ENCODE data around the gene ZNF630. TPM values are rescaled to one million over a fixed set of nuclear protein-coding genes. Genes with fewer than 3 reads are reported as not detected.
"Not testable (repeated sequence)": the region's sequence is repeated elsewhere in the genome, so short reads cannot be mapped to it uniquely, and the experiment has no call there.

Gene ZNF630
- total RNA-seq (ENCODE audit: insufficient read depth, low replicate concordance) = 5.1 TPM

DNA sequence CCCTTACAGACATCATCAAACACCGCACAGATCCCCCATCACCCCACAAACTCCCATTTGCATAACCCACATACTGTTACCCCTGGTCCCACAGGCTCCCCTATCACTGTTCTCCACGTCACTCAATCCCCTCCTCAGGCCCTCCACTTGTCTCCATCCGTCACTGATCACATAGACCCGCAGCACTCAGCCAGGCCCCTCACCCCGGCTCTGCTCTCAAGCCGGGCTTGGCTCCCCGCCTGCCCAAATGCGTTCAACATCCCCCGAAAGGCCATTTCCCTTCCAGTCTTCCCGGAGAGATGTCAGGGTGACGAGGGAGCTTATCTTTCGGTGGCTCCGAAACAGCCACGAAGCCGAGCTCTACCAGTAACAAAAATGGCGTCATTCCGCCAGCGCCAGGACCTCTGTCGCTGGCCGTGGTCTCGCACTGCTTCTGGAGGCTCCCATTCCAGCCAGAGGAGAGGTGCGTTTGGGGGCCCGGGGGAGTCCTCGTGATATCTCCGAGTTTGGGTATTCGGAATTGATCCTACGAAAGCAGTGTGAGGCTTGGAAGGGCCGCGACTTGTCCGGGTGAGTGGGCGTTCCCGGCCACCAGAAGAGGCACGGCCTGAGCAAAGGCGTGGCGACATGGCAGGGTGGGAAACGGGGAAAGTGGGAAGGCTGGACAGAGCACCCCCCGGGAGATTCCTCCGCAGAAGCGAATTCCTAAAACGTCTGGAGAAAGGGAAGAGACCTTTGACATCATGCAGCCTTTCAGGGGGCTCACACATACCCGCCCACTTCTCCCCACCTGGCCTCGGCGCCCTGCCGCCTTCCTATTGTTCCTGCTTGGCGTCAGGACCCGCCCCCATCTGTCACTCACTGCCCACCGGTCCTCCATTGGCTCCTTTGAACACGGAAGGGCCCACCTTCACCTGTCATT is at the start of gene ZNF630:
TSS of gene ZNF630 (minus strand) at position 577 of the 922 bp plus-strand sequence. CDS start 4,754 bp downstream, outside the sequence.
- DNase-seq (ENCODE audit: low spot score) = peak; percentile 70

DNA sequence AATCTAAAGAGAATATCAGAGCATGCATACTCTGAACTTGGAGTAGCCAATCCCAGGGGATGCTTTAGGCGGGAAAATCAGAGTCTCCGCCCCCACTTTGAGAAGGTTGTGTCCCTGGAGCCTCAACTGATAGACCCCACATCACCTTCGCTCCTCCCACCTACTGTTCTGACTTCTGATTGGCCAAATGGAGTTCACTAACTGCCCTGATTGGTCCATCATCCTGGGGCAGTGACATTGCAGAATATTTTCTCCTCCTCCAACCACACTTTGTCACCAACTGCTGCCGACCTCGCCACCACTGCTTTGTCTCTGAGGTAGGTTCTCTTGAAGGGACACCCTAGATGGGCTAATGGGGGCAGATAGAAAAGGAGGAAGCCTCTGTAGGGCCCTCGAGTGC is 36.3 kb upstream of the ZNF630 start:
- DNase-seq (ENCODE audit: low spot score) = no peak

DNA sequence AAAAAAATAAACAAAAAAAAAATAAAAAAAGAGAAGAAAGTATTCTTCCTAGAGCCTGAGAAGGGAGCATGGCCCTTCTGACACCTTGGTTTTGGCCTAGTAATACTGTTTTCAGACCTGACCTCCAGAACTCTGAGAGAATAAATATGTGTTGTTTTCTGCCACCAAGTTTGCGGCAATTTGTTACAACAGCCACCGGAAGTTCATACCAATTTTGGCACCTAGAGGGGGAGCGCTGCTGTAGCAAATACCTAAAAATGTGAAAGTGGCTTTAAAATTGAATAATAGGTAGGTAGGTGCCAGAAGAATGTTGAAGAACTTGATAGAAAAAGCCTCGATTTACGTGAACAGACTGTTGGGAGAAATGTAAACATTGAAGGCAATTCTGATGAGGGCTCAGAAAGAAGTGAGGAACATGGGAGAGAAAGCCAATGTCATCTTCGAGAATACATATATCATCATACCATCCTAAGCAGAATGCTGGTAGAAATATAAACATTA is 31.5 kb upstream of the ZNF630 start:
- DNase-seq (ENCODE audit: low spot score) = no peak

DNA sequence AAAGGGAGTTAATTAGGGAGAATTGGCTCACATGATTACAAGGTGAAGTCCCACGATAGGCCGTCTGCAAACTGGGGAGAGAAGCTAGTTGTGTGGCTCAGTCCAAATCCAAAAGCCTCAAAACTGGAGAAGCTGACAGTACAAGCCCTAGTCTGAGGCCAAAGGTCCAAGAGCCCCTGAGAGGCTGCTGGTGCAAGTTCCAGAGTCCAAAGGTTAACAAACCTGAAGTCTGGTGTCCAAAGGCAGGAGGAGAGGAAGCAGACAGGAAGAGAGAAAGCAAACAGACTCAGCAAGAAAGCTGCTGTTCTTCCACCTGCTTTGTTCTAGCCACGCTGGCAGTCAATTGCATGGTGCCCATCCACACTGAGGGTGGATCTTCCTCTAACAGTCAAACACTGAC is 30.0 kb upstream of the ZNF630 start:
- DNase-seq (ENCODE audit: low spot score) = no peak

DNA sequence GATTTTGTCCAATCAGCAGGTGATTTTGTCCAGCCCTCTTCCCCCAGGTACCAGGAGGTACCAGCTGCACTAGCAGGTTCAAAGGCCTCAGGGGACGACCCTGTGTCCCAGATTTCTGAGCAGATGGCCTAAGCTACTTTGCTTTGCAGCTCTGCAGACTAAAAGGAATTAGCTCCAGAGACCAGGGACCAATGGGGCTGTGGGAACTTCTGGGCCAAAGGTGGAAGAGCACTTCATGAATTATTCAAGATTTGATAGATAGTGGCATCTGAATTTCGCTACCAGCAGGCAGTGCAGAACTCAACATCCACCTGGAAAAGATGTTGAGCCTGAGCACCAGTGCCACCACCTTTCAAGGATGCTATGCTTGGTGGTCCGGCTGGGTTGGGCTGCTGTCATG is 21.1 kb upstream of the ZNF630 start:
- not testable (repeated sequence) for DNase-seq (ENCODE audit: low spot score)

DNA sequence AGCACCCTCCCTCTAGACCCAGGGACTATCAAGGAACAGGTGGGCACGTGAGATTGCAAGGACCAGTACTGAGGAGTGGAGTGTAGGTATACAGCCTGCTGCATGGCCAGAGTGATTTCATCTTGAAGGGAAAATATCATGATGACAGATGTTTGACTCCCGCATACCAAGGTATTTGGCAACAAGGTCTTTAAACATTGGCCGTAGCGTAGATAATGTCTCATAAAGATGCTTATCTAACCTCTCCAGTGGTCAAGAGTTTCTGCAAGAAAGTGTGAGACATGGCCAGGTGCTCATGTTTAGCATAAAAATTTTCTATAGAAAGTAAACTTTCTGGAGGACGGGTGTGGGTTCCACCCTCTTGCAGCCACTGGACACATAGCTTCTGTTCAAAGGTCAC is 18.7 kb upstream of the ZNF630 start:
- no peak for DNase-seq (ENCODE audit: low spot score)

DNA sequence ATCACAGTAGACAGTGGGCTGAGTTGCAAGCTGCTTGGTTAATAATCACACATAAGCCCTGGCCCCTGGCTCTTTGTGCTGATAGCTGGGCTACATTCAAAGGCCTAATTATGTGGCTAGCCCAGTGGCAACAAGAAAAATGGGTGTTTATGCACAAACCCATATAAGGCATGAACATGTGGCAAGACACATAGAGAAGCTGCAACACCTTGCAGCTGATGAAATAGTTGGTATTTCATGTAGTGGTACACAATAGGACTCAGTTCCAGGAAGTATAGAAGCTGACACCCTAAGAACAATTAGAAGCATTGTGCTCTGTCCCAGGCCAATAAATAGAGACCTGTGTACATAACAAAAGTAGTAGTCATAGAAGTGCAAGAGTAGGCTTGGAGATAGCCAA is 14.6 kb upstream of the ZNF630 start:
- DNase-seq (ENCODE audit: low spot score) = no peak

DNA sequence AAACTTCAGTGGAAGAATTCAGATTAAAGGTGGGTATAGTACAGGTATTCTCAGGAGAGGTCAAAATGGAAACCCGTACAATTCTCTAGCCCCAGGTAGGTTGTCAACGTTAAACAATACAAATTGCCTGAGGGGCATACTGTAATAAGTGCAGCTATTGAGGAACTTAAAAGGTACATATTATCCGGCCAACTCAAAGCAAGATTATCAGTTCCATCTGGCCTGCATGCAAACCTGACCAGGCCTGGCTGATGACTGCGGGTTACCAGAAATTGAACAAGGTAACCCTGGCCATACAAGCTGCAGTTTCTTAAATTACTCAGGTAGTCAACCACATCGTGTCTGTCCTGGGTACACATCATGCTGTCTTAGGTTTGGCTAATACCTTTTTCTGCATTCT is 12.3 kb upstream of the ZNF630 start:
- DNase-seq (ENCODE audit: low spot score) = no peak

DNA sequence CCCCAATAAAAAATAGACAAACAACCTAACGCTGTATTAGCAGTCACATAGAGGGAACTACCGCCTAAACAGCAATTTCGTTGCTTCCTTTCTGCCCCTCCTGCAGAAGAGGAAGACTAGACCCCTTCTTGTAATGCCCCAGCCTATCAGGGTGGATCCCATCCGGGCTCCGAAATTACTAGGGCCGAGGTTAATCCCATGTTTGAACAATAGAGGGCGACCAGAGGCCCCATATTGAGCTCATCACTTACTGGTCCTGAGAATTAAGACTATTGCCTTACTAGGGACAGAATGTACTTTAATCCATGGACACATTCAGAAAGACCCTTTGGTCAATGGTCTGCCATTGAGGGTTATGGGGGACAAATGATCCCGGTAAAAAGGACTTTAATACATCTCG is 11.8 kb upstream of the ZNF630 start:
- peak; percentile 35 for DNase-seq (ENCODE audit: low spot score)

DNA sequence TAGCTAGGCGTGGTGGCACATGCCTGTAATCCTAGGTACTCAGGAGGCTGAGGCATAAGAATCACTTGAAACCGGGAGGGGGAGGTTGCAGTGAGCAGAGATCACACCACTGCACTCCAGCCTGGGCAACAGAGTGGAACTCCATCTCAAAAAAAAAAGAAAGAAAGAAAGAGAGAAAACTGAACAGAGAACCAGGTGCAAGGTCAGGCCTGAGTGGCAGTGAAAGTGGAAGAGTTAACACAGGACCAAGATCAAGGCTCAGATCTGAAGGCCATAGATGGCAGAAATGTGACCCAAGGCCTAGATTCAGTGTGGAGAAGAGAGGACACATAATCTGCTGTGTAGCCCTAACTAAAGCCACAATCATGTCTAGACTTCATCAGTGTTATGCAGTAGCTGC is 4.9 kb upstream of the ZNF630 start:
- no peak for DNase-seq (ENCODE audit: low spot score)

DNA sequence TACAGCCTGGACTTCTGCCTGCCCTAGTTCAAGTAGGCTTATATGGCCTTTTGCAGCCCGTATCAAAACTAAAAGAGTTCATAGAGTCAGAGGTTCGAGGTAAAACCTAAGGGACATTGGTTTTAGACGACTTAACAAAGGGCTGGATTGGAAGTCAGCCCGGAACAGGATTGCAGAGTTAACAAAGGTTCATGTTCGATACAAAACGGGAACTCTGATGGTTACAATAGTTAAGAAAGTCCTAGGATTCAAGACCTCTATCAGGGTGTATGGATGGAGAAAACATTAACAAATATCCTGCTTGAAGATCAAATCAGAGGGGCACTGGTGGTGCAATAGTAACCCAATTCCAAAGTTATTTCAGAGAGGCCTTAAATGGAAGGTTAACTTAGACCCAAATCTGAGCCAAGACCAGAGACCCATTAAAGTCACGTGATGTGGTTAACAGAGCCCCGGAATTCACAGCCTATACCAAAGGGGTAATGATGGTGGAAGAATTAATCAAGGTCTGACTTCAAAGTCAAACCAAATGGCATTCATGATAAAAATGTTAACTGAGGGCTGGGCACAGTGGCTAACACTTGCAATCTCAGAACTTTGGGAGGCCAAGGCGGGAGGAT is 656 bp upstream of the ZNF630 start:
- DNase-seq (ENCODE audit: low spot score) = no peak

DNA sequence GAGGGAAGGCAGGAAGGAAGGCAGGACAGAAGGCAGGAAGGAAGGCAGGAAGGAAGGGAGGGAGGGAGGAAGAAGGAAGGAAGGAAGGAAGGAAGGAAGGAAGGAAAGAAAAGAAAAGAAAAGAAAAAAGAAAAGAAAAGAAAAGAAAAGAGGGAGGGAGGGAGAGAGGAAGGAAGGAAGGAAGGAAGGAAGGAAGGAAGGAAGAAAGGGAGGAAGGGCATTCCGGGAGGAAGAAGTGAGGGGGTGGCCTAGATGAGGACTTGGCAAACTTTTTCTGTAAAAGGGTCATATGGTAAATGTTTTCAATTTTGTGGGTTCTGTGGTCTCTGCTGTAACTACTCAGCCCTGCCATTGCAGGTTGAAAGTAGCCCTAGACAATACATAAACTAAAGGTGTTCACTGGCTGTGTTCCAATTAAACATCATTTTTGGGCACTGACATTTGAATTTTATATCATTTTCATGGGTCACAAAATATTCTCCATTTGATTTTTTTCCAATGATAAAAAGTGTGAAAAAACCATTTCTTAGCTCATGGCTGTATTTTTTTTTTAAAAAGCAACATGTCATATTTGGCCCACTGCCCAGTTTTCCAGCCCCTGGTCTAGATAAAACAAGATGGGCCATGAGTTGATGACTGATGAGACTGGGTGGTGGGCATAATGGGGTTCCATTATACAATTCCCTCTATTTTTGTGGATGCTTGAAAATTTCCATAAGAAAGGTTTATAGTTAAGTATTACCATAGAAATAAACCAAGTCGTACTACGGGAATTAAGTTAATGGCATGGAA is 3.1 kb downstream of the ZNF630 start:
- no peak for DNase-seq (ENCODE audit: low spot score)

DNA sequence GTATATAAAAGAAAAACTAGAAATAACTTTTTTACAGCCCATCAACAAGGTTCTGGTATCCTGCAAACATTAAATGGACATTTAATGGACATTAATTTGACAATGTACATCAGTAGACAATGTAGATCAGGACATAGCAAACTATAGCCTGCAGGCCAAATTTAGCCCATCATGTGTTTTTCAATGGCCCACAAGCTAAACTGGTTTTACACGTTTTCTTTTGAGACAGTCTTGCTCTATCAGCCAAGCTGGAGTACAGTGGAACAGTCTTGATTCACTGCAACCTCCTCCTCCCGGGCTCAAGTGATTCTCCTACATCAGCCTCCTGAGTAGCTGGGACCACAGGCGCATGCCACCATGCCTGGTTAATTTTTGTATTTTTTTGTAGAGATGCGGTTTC is 7.2 kb downstream of the ZNF630 start:
- DNase-seq (ENCODE audit: low spot score) = no peak

DNA sequence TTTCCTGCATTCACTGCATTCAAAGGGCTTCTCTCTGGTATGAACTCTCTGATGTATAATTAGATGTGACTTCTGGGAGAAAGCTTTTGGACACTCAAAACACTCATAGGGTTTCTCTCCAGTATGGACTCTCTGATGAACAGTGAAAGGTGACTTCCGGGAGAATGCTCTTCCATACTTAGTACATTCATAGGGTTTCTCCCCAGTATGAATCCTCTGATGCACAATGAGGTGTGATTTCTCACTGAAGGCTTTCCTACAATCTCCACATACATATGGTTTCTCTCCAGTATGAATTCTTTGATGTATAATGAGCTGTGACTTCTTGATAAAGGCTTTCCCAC is 12.2 kb downstream of the ZNF630 start:
- no peak for DNase-seq (ENCODE audit: low spot score)

DNA sequence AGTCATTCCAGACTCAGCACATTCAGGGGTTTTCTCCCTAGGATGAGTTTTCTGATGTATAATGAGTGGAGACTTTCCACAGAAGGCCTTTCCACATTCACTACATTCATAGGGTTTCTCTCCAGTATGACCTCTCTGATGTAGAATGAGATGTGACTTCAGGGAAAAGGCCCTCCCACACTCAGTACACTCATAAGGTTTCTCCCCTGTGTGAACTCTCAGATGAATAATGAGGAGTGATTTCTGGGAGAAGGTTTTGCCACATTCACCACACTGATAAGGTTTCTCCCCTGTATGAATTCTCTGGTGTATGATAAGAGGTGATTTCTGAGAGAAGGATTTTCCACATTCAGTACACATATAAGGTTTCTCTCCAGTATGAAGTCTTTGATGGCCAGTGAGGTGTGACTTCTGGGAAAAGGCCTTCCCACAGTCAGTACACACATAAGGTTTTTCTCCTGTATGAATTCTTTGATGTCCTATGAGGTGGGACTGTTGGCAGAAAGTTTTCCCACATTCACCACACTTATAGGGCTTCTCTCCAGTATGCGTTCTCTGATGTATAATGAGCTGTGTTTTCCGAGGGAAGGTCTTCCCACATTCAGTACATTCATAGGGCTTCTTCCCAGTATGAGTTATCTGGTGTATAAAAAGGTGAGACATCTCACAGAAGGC is 12.7 kb downstream of the ZNF630 start:
- no peak for DNase-seq (ENCODE audit: low spot score)

DNA sequence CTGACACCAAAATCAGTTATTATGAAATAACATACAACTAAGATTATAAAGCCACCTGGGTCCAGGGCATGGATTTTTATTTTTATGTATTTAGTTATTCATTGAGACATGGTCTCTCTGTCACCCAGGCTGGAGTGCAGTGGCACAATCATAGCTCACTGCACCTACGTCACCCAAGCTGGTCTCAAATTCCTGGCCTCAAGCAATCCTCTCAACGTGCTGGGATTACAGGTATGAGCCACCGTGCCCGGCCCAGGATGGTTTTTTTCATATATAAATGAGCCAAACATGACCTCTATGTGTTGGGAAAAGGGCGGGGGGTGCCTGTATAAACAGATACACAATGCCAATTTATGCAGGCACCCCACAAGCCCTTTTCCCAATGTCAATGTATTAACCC is 24.6 kb downstream of the ZNF630 start:
- no peak for DNase-seq (ENCODE audit: low spot score)

DNA sequence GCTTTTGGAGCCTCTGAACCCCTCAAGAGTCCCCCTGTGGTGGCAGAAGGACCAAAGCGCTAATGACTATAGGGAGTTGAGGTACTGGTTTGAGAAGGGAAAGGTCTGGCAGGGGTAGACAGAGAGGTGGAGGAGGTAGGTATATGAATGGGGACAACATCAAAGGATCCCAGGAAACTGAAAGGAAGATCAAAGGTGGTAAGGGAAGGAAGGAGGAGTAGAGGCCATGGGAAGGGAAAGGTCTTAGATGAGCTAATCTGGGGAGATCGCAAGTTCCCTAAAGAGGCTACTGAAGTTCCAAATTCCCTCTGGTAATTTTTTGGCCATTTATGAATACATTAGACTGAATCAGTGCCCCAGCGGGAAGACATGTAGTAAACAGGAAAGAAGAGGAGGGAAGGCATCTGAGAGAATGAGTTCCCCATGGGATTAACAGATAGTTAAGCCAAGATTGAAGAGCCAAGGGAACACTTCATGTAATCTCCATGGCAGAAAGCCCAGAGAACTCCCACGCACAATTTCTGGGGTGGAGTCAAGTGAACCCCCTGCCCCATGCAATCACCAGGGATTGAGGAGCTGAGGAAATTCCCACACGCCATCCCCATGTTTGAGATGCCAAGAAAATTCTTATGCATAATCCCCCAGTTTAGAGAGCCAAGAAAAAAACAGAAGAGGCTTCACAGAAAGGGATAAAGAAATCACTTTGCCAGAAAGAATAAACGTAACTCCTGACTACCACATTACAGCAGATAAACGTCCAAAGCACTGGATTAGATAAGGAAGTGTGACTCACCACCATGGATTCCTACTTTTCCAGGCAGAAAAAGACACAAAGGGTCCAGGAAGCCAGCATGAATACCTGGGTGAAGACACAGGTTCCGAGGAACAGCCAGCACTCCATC is 25.8 kb downstream of the ZNF630 start:
- peak; percentile 90 for DNase-seq (ENCODE audit: low spot score)

DNA sequence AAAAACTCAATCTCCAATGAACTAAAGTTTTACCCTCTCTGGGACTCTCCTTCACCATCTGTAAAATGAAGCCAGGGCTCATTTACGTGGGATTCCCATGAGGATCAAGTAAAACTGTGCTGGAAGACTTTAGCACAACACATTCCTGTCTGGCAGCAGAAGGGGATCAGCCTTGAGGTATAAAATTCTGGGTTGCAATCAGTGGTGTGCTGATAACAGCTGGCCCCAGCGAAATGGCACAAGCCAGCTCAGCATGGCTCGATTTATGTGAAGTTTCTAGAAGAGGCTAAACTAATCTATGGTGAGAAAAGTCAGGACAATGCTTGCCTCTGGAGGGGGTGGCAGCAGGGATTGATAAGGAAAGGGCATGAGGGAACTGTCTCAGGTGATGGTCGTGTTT is 28.4 kb downstream of the ZNF630 start:
- peak; percentile 34 for DNase-seq (ENCODE audit: low spot score)

DNA sequence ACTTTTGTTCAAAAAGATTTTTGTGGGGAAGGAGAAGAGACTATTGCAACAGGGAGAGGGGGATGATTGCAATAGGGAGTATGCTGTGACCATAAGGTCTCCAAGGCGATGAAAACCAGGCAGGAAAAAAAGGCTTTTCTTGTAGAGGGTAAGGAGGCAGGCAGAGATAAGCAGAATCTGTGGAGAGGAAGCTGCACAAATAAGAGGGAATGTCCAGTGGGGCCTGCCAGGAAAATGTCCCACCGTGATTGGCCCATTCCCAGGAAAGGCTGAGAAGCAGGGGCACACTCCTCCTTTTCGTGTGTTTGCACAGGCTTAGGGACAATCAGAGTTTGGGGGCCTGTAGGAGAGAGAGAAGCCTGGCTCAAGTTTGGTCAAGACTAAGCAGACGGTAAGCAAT is 35.5 kb downstream of the ZNF630 start:
- DNase-seq (ENCODE audit: low spot score) = peak; percentile 68

DNA sequence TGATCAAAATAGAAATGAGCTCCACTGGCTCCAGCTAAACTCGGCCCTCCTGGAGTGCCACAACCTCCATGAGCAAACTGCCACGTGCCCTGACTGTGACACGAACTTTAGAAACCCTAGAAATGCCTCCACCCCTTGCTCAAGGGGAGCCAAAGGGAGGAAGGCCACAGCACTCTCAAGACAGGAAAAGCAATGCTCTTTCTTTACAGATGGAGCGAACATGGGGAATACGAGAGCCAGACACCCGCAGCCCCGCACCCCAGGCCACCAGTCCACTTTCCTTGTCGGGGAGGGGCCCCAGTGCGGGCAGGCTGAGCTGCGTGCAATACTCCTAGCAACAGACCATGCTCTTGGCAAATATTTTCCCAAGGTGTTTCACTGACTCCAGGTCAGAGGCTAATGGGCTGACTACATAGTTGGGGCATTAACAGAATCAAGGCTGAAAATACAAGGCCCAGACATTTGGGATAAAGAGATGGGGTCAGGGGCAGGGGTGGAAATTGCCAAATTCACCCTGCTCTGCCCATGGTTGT is 40.7 kb downstream of the ZNF630 start:
- not testable (repeated sequence) for DNase-seq (ENCODE audit: low spot score)
